OCI-LY1 (cell line): Measurements from ENCODE around the gene UNC13C.

ENCODE experiments used
- H2AFZ ChIP-seq: fragments of 200-600 bp; sonication (generic), shearing (Covaris generic); 2 replicates; pipeline ENCODE4 v1.6.0; 2014; ENCODE audit warnings: antibody characterized with exemption, mild to moderate bottlenecking, low read length
- H3F3A ChIP-seq: fragments of 200-600 bp; sonication (generic), shearing (Covaris generic); 2 replicates; pipeline ENCODE4 v1.6.0; 2014; ENCODE audit warnings: mild to moderate bottlenecking, antibody characterized with exemption, low read length, moderate library complexity; ENCODE audit not compliant: insufficient read depth
- H3K27ac ChIP-seq: fragments of 200-600 bp; sonication (generic); 2 replicates; pipeline ENCODE4 v1.5.1; 2014; ENCODE audit warnings: low read length, mixed run types, mild to moderate bottlenecking, low read depth; ENCODE audit not compliant: poor library complexity, severe bottlenecking
- H3K27me3 ChIP-seq: fragments of 200-600 bp; sonication (generic); 2 replicates; pipeline ENCODE4 v1.6.0; 2014; ENCODE audit warnings: antibody characterized with exemption, mild to moderate bottlenecking, low read length, moderate library complexity; ENCODE audit not compliant: insufficient read depth
- H3K36me3 ChIP-seq: fragments of 200-600 bp; sonication (generic); 2 replicates; pipeline ENCODE4 v1.6.1; 2014; ENCODE audit warnings: mild to moderate bottlenecking, antibody characterized with exemption, low read length, moderate library complexity, mixed read lengths; ENCODE audit not compliant: insufficient read depth
- H3K4me1 ChIP-seq: fragments of 200-600 bp; sonication (generic); 2 replicates; pipeline ENCODE4 v1.5.1; 2014; ENCODE audit warnings: mild to moderate bottlenecking, low read length, moderate library complexity; ENCODE audit not compliant: insufficient read depth, severe bottlenecking
- H3K4me2 ChIP-seq: fragments of 200-600 bp; sonication (generic), shearing (Covaris generic); 2 replicates; pipeline ENCODE4 v1.6.1; 2014; ENCODE audit warnings: low read length
- H3K4me3 ChIP-seq: fragments of 200-600 bp; sonication (generic); 2 replicates; pipeline ENCODE4 v1.5.1; 2014; ENCODE audit warnings: low read length, low read depth, mild to moderate bottlenecking, mixed read lengths; ENCODE audit not compliant: poor library complexity, severe bottlenecking
- H3K79me2 ChIP-seq: fragments of 200-600 bp; shearing (Covaris generic); 2 replicates; pipeline ENCODE4 v1.6.1; 2016; ENCODE audit warnings: mixed run types, low read length, mixed read lengths; ENCODE audit not compliant: insufficient read depth
- H3K9ac ChIP-seq: fragments of 200-600 bp; sonication (generic), shearing (Covaris generic); 2 replicates; pipeline ENCODE4 v1.6.1; 2014; ENCODE audit warnings: mild to moderate bottlenecking, low read length, mixed read lengths
- H3K9me2 ChIP-seq: fragments of 200-600 bp; sonication (generic), shearing (Covaris generic); 2 replicates; pipeline ENCODE4 v1.6.1; 2014; ENCODE audit warnings: low read depth, mild to moderate bottlenecking, low read length, mixed read lengths
- H3K9me3 ChIP-seq: fragments of 200-600 bp; shearing (Covaris generic); 2 replicates; pipeline ENCODE4 v1.6.1; 2014; ENCODE audit warnings: low read length, mixed read lengths
- H4K20me1 ChIP-seq: fragments of 200-600 bp; sonication (generic), shearing (Covaris generic); 2 replicates; pipeline ENCODE4 v1.6.0; 2016; ENCODE audit warnings: mild to moderate bottlenecking, low read length; ENCODE audit not compliant: insufficient read depth
- EZH2 ChIP-seq: fragments of 200-600 bp; sonication (generic), shearing (Covaris generic); IDR thresholded peaks from 2 replicates; pipeline ENCODE4 v1.8.0; 2017; ENCODE audit warnings: borderline replicate concordance, mixed run types, mild to moderate bottlenecking, antibody characterized with exemption, low read length, moderate library complexity, mixed read lengths
- TF ChIP-seq, protein P1 (sequence below): fragments of 200-600 bp; sonication (generic), shearing (Covaris generic); IDR thresholded peaks from 2 replicates; pipeline ENCODE4 v1.5.1; 2017; ENCODE audit warnings: mild to moderate bottlenecking, antibody characterized with exemption, low read length, moderate library complexity, mixed read lengths

The UNC13C gene

DNA sequence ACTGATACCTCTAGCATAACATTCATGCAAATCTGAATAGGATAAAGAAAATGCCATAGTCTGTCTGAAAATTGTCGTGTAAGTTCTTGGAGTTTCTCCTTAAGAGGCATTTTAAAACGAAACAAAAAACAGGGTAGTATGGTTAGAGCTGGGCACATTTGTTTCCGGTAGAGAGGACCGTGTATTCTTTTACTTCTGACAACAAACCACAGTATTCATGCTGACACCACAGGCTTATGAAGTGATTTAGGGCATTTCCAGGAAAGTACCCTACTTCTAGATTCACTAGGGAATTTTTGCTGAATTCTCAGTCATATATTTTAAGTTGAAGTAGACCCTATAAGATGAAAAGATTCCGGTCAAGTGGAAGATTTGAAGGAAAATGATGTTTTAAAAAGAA is 541.3 kb downstream of the UNC13C start:
- Histone ChIP-seq H2AFZ (no peak overlapping the region), H3K27me3 (no peaks in the 10 kb centered on the region), H3K4me1 (peaks cover 23% of the 10 kb centered on the region), H3K9me2 (no peaks in the 10 kb centered on the region), H3K4me3 (no peak overlapping the region), H4K20me1 (no peaks in the 10 kb centered on the region), H3F3A (no peaks in the 10 kb centered on the region), H3K36me3 (no peaks in the 10 kb centered on the region), H3K9me3 (no peaks in the 10 kb centered on the region), H3K4me2 (peak overlapping the region; percentile 40; the same call in 1 of the 2 replicates), H3K27ac (peak overlapping the region; percentile 19), H3K9ac (no peak overlapping the region), H3K79me2 (no peaks in the 10 kb centered on the region)
- TF ChIP-seq EZH2 = no peak
- TF ChIP-seq, protein P1, sequence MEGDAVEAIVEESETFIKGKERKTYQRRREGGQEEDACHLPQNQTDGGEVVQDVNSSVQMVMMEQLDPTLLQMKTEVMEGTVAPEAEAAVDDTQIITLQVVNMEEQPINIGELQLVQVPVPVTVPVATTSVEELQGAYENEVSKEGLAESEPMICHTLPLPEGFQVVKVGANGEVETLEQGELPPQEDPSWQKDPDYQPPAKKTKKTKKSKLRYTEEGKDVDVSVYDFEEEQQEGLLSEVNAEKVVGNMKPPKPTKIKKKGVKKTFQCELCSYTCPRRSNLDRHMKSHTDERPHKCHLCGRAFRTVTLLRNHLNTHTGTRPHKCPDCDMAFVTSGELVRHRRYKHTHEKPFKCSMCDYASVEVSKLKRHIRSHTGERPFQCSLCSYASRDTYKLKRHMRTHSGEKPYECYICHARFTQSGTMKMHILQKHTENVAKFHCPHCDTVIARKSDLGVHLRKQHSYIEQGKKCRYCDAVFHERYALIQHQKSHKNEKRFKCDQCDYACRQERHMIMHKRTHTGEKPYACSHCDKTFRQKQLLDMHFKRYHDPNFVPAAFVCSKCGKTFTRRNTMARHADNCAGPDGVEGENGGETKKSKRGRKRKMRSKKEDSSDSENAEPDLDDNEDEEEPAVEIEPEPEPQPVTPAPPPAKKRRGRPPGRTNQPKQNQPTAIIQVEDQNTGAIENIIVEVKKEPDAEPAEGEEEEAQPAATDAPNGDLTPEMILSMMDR = no peak

DNA sequence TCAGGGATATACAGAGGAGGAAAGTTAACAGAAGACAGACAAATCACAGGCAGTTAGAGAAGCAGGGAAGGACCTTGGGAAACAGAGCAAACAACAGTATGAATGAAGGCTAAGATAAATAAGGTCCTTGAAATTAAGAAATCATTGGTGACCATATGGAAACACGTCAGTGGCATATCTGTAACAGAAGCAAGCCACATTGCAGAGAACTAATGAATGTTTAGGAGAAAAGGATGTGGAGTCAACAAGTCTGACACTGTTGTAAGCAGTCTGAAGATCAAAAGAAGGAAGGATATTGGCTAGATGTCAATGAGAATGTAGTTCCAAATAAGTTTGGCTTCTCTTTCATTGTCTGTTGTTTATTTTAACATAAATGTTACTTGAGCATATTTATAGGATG is 542.4 kb downstream of the UNC13C start:
- no peaks in the 10 kb centered on the region for H3K27me3 ChIP-seq
- no peaks in the 10 kb centered on the region for H3K9me2 ChIP-seq
- H3K9ac ChIP-seq = no peak overlapping the region
- H3F3A ChIP-seq = no peaks in the 10 kb centered on the region
- no peak overlapping the region for H3K4me2 ChIP-seq
- H3K9me3 ChIP-seq = no peaks in the 10 kb centered on the region
- TF ChIP-seq, protein P1 = no peak
- no peak for TF ChIP-seq EZH2
- H3K4me3 ChIP-seq = no peak overlapping the region
- no peaks in the 10 kb centered on the region for H3K36me3 ChIP-seq
- no peak overlapping the region for H3K27ac ChIP-seq
- no peaks in the 10 kb centered on the region for H3K79me2 ChIP-seq
- H3K4me1 ChIP-seq = peaks cover 23% of the 10 kb centered on the region
- H2AFZ ChIP-seq = no peak overlapping the region
- H4K20me1 ChIP-seq = no peaks in the 10 kb centered on the region

DNA sequence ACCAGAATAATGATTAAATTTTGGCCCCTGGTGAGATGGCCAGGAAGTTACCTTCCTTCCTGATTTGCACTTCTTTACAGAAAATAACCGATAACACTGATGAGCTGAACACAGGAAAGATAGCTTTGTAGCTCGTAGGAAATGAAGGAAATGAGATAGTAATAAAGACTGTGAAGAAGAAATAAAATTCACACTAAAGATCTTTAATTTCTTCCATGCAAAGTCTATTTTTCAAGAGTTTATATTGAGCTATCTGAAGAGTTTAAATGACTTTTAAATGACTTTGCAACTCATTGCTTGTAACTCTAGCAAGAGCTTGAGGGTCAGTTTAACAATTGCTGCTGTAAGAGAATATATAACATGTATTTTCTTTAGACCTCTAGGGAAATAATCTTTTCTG is 543.0 kb downstream of the UNC13C start:
- Histone ChIP-seq H4K20me1 (no peaks in the 10 kb centered on the region), H3K4me1 (peaks cover 23% of the 10 kb centered on the region), H3K27me3 (no peaks in the 10 kb centered on the region), H3K79me2 (no peaks in the 10 kb centered on the region), H3K9ac (no peak overlapping the region), H3K9me3 (no peaks in the 10 kb centered on the region), H3K27ac (no peak overlapping the region), H3K4me2 (no peak overlapping the region), H2AFZ (no peak overlapping the region), H3F3A (no peaks in the 10 kb centered on the region), H3K9me2 (no peaks in the 10 kb centered on the region), H3K36me3 (no peaks in the 10 kb centered on the region), H3K4me3 (no peak overlapping the region)
- TF ChIP-seq, protein P1 = no peak
- no peak for TF ChIP-seq EZH2
